Measurements from ENCODE around the gene RIMBP3C. TPM values are rescaled to one million over a fixed set of nuclear protein-coding genes. Genes with fewer than 3 reads are reported as not detected.
A peak's percentile ranks its signal among the peaks of the same experiment; 100 is the strongest.
"Not testable (repeated sequence)": the region's sequence is repeated elsewhere in the genome, so short reads cannot be mapped to it uniquely, and the experiment has no call there.

RIMBP3C gene
- total RNA-seq, 1 donor from 2014 or later = 1.4 TPM

- Mint-ChIP-seq H3K4me3 (no peak overlapping the region), H3K27me3 (ENCODE audit: low read depth) (no peaks in the 10 kb centered on the region), H3K27ac (ENCODE audit: unreplicated experiment) (no peak overlapping the region), H3K4me1 (peaks cover 20% of the 10 kb centered on the region), H3K9me3 (no peaks in the 10 kb centered on the region), H3K36me3 (ENCODE audit: low read depth) (no peaks in the 10 kb centered on the region)
- DNase-seq (ENCODE audit: low read depth, low spot score) = no peak
- no peak for TF ChIP-seq CTCF (conservative IDR thresholded peaks at IDR 0.05)
Measured at GRCh38 chr22:21587803-21588611, 36.7 kb upstream of the RIMBP3C start.

- no peak for DNase-seq (ENCODE audit: low read depth, low spot score)
- Mint-ChIP-seq H3K4me1 (peaks cover 23% of the 10 kb centered on the region), H3K4me3 (no peak overlapping the region), H3K27me3 (ENCODE audit: low read depth) (no peaks in the 10 kb centered on the region), H3K27ac (ENCODE audit: unreplicated experiment) (no peak overlapping the region), H3K9me3 (no peaks in the 10 kb centered on the region), H3K36me3 (ENCODE audit: low read depth) (no peaks in the 10 kb centered on the region)
- no peak for TF ChIP-seq CTCF (conservative IDR thresholded peaks at IDR 0.05)
Measured at GRCh38 chr22:21585389-21585788, 34.1 kb upstream of the RIMBP3C start.

GRCh38 chr22:21582801-21583740 is 31.8 kb upstream of the RIMBP3C start:
- H3K36me3 Mint-ChIP-seq (ENCODE audit: low read depth) = no peaks in the 10 kb centered on the region
- no peak for DNase-seq (ENCODE audit: low read depth, low spot score)
- H3K27ac Mint-ChIP-seq (ENCODE audit: unreplicated experiment) = peak overlapping the region; percentile 48
- no peaks in the 10 kb centered on the region for H3K9me3 Mint-ChIP-seq
- H3K4me3 Mint-ChIP-seq = no peak overlapping the region
- H3K27me3 Mint-ChIP-seq (ENCODE audit: low read depth) = no peaks in the 10 kb centered on the region
- no peak for TF ChIP-seq CTCF (conservative IDR thresholded peaks at IDR 0.05)
- H3K4me1 Mint-ChIP-seq = peaks cover 16% of the 10 kb centered on the region

- not testable (repeated sequence) for DNase-seq (ENCODE audit: low read depth, low spot score); H3K9me3 Mint-ChIP-seq; H3K27ac Mint-ChIP-seq (ENCODE audit: unreplicated experiment); H3K36me3 Mint-ChIP-seq (ENCODE audit: low read depth); H3K4me3 Mint-ChIP-seq; H3K27me3 Mint-ChIP-seq (ENCODE audit: low read depth)
- peaks cover 10% of the 10 kb centered on the region for H3K4me1 Mint-ChIP-seq
Measured at GRCh38 chr22:21581009-21581713, 29.9 kb upstream of the RIMBP3C start.

- not testable (repeated sequence) for H3K4me1 Mint-ChIP-seq; H3K27ac Mint-ChIP-seq (ENCODE audit: unreplicated experiment)
Measured at GRCh38 chr22:21580623-21581007, 29.4 kb upstream of the RIMBP3C start.

GRCh38 chr22:21579474-21579851 is 28.2 kb upstream of the RIMBP3C start:
- Mint-ChIP-seq H3K27ac (ENCODE audit: unreplicated experiment) (no peak overlapping the region), H3K27me3 (ENCODE audit: low read depth) (no peaks in the 10 kb centered on the region), H3K4me1 (peaks cover 5% of the 10 kb centered on the region), H3K36me3 (ENCODE audit: low read depth) (no peaks in the 10 kb centered on the region), H3K4me3 (no peak overlapping the region), H3K9me3 (no peaks in the 10 kb centered on the region)
- TF ChIP-seq CTCF (conservative IDR thresholded peaks at IDR 0.05) = no peak
- DNase-seq (ENCODE audit: low read depth, low spot score) = no peak

More at GRCh38 chr22:21580623-21581007, 29.4 kb upstream of the RIMBP3C start:
- H3K4me3 Mint-ChIP-seq; DNase-seq (ENCODE audit: low read depth, low spot score); H3K27me3 Mint-ChIP-seq (ENCODE audit: low read depth); H3K9me3 Mint-ChIP-seq; H3K36me3 Mint-ChIP-seq (ENCODE audit: low read depth): not testable (repeated sequence)
